ENCODE results near the gene NDUFAF3.

GRCh38 chr3:49017971-49018706 lies 3.8 kb upstream of the NDUFAF3 start, which contains the start of gene DALRD3:
- TF ChIP-seq CTCF (IDR thresholded peaks at IDR 0.05) (no peak), POLR2AphosphoS5 (IDR thresholded peaks at IDR 0.05; ENCODE audit: low read depth, low read length) (peak; percentile 83), REST (IDR thresholded peaks at IDR 0.05; ENCODE audit: low read depth, low read length) (no peak), TAF1 (IDR thresholded peaks at IDR 0.05; ENCODE audit: borderline replicate concordance, low read depth, low read length) (no peak), RAD21 (IDR thresholded peaks at IDR 0.05; ENCODE audit: low read length) (no peak), SIN3A (IDR thresholded peaks at IDR 0.05; ENCODE audit: borderline replicate concordance, low read depth, low read length) (peak; percentile 11; the same call in 1 of the 2 replicates), CHD2 (IDR thresholded peaks at IDR 0.05; ENCODE audit: low read length, partially characterized antibody) (peak; percentile 26), JUND (IDR thresholded peaks at IDR 0.05) (0 out of 2 replicates have a peak, but pooled peaks have one; percentile 28), EZH2phosphoT487 (IDR thresholded peaks at IDR 0.05; ENCODE audit: borderline replicate concordance, low read depth) (no peak), GATA2 (CRISPR knock-in tag; IDR thresholded peaks at IDR 0.05) (no peak), TCF12 (IDR thresholded peaks at IDR 0.05) (peak; percentile 28; the same call in 1 of the 2 replicates), RFX5 (IDR thresholded peaks at IDR 0.05; ENCODE audit: low read length) (no peak)
- TF ChIP-seq, protein P1, sequence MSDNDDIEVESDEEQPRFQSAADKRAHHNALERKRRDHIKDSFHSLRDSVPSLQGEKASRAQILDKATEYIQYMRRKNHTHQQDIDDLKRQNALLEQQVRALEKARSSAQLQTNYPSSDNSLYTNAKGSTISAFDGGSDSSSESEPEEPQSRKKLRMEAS (IDR thresholded peaks at IDR 0.05; ENCODE audit: low read depth): peak; percentile 18
- TF ChIP-seq, protein P2, sequence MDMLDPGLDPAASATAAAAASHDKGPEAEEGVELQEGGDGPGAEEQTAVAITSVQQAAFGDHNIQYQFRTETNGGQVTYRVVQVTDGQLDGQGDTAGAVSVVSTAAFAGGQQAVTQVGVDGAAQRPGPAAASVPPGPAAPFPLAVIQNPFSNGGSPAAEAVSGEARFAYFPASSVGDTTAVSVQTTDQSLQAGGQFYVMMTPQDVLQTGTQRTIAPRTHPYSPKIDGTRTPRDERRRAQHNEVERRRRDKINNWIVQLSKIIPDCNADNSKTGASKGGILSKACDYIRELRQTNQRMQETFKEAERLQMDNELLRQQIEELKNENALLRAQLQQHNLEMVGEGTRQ (IDR thresholded peaks at IDR 0.05; ENCODE audit: borderline replicate concordance, low read depth, low read length): no peak

Data from SK-N-SH (cell line).